RPMI7951 (cell line): ENCODE measurements around the gene AKR1C2. TPM values are rescaled to one million over a fixed set of nuclear protein-coding genes. Genes with fewer than 3 reads are reported as not detected.
"Not testable (repeated sequence)": the region's sequence is repeated elsewhere in the genome, so short reads cannot be mapped to it uniquely, and the experiment has no call there.

Experiments
- DNase-seq: peaks from one replicate; pipeline ENCODE4 v3.0.0-alpha.2; 2012; ENCODE audit warnings: low read depth
- total RNA-seq: library from RNA; depleted of rRNA; stranded (reverse); fragments of >200 nt; shearing (Covaris generic); gene quantifications from 2 replicates; pipeline ENCODE4 v1.2.3, GENCODE V29; 2014

The AKR1C2 gene
- total RNA-seq, 1 experiment from 2014 or later, result 24.8 TPM

- DNase-seq, result not testable (repeated sequence)
Observed at GRCh38 chr10:4956955-4957645, 46.6 kb downstream of the AKR1C2 start.

- not testable (repeated sequence) for DNase-seq
Observed at GRCh38 chr10:4956088-4956487, 47.6 kb downstream of the AKR1C2 start.

DNA sequence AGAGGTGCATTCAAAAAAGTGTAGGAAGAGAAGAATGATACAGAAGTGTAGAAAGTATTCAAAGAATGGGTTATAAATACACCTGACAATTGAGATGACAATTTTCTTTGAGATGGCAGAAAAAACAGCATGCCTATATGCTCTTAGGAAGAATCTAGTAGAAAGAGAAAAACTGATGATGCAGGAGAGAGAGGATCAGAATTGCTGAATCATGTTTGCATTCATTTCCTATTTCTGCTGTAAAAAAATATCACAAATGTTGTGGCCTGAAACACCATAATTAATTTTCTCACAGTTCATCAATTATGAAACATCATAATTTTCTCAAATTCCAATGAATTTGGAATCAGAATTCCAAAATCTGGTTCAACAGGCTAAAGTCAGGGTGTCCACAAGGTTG is 50.3 kb downstream of the AKR1C2 start:
- no peak for DNase-seq

- DNase-seq, result not testable (repeated sequence)
Observed at GRCh38 chr10:4951512-4952162, 52.0 kb downstream of the AKR1C2 start.

DNA sequence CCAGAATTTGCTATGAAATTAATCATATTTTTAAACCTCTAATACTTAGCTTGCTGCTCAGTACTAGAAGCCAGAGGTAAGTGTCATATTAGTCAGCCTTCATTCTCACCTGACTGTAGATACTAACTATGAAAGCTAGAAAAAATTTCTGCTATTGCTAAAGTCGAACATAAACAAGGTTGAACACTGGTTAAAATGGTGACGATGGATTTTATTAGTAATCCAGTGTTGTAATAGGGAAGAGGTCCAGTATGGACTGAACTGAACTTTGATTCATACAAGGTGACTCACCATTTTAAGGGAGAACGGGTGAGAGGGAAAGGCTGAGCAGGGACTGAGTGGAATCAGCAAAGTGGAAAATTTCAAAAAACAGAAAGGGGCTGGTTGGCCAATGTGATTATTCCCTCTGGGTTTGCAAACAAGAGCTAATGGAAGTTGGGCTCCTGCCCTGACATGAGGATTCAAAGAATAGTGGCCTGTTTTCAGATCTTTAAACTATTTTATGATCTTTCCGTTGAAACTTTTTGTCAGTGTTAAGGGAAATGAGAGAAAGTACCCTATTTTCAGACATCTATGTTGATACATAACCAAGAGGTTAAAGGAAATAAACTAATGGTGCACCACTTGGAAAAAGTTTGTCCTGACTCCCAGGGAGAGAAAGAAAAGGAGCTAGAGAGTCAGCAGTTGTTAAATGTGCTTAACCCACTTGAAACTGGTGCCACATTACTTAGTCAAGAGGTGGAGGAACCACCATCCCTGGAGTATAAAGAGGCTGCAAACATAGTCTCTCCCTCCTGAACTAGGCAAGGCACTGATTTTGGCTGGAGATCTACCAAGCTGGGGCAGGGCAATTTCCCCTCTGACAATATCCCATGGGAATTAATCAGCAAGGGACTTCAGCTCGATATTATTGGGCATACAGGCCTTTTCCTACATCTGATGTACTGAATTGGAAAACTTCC is 55.7 kb downstream of the AKR1C2 start:
- peak; percentile 93 for DNase-seq

GRCh38 chr10:4947039-4947634 is 56.5 kb downstream of the AKR1C2 start:
- peak; percentile 14 for DNase-seq

GRCh38 chr10:4945766-4946717 is 57.6 kb downstream of the AKR1C2 start:
- no peak for DNase-seq

DNA sequence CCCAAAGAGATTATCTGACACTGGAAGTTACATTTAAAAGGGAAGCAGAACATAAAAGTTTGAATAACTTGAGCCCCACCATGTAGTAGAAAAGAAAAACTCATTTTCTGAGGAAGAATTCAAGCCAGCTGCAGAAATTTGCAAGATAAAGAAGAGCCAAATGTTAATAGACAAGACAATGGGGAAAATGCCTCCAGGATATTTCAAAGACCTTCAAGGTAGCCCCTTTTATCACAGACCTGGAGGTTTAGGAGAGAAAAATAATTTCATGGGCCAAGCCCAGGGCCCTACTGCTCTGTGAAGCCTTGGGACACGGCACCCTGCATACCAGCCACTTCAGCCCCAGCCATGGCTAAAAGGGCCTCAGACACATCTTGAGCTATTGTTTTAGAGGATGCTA is 58.8 kb downstream of the AKR1C2 start:
- DNase-seq, result no peak

- no peak for DNase-seq
Observed at GRCh38 chr10:4943821-4944220, 59.8 kb downstream of the AKR1C2 start.

DNA sequence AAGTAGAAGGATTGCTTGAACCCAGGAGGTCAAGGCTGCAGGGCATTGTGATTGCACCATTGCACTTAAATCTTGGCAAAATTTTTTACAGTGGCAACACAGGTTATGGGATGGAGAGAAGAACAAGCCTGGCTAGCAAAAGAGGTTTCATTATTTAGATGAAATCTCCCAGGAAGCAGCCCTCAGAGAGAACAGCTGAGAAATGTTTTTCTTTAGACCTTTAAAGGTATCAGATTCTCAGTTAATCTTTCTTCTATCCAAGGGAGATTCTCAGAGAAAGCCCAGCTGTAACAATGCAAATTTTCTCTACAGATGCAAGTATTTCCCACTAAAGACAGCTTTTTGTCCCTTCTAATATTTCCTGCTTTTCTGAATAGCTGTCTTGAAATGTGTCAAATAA is 60.2 kb downstream of the AKR1C2 start:
- not testable (repeated sequence) for DNase-seq

DNA sequence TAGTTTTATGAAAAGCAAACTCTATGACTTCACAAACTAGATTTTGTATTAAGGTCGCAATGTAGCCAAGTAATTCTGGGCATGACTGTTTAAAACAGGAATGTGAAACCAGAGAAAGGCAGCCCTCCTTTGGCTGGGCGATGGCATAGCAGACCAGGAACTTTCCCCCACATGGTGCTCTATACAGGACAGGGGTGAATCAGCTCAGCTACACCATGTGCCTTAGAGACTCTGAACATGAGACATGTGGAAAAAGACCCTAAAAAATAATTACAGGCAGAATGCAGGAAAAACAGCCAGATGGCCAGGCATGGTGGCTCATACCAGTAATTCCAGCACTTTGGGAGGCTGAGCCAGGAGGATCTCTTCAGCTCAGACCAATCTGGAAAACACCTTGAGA is 60.7 kb downstream of the AKR1C2 start:
- DNase-seq, result peak; percentile 72

DNA sequence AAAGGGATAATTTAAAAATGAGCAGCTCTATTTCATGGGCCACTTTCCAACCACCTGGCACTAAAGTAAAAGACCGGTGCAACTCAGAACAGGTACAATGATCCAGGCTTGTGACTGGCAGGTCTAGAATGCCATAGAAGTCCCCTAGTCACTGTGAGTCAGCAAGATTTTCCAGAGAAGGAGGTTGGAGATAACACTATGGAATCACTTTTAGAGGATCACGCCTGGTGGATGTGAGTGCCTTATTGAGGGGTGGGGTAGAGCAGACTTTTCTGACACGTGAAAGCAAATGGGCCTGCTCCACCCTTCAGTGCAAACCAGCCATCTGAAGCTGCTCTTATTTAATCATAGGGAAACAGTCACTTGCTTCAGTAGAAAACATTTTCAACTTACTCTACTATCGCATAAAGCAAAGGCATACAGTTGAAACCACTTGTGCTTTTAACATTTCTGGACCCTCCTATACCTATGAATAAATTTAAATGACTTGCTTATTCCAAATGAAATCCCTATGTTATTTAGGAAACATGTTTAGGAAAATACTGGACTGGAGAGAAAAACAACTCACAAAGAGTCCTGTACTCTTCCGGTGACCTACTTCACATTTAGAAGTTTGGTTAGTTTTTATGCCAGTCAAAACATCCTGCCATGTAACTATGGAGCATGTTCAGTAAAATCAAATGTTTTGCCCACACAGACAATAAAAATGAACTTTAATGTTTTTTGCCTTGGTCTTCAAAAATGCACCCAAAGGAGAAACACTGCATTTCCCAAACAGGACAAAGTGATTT is 61.9 kb downstream of the AKR1C2 start:
- peak; percentile 57 for DNase-seq

- not testable (repeated sequence) for DNase-seq
Observed at GRCh38 chr10:4940909-4941308, 62.7 kb downstream of the AKR1C2 start.

GRCh38 chr10:4940073-4940428 is 63.6 kb downstream of the AKR1C2 start:
- not testable (repeated sequence) for DNase-seq

DNA sequence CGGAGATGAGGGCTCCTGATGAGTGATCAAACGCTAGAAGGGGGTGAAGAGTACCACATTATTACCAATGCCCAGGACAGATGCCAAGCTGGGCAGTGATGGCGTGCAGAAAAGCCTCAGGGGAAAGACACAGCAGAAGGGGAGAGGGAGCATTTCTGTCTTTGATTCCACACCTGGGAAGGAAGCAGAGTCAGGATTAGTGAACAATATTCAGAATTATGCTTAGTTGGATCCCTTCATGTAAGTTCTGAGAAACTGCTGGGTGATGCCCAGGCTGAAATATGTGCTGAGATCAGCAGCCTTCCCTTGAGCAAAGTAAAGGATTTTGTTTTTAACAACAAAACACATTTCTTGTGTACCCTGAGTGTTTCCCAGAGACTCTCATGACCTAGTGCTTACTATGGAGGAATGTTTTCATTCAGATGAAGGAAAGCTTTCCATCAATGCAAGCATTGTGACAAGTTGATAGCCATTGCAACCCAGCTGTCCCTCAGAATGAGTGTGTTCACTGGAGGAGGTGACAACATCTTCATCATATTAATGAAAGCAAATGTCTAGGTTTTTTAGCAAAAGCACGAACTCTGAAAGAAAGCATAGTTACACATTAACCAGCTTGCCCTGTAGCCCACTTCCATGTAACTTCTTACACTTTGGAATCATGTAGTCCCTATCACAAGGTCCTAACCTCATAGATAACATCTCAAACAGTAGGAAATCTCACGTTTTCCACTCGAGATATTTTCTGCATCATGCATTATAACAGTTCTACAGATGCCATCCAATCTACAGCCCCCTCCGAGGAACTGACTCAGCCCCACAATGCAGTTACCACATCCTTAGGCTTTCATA is 64.2 kb downstream of the AKR1C2 start:
- DNase-seq, result peak; percentile 81
